Renal cortical epithelial cell (primary cell): ENCODE measurements around the gene TGFBRAP1. TPM values are rescaled to one million over a fixed set of nuclear protein-coding genes. Genes with fewer than 3 reads are reported as not detected.

ENCODE experiments used
- DNase-seq: peaks from one replicate; pipeline ENCODE4 v3.0.0-alpha.2; 2011; ENCODE audit warnings: low read depth
- total RNA-seq: library from RNA; depleted of rRNA; stranded (reverse); fragments of >200 nt; gene quantifications from 2 replicates; pipeline ENCODE4 v1.2.3, GENCODE V29; 2014

Gene TGFBRAP1, protein sequence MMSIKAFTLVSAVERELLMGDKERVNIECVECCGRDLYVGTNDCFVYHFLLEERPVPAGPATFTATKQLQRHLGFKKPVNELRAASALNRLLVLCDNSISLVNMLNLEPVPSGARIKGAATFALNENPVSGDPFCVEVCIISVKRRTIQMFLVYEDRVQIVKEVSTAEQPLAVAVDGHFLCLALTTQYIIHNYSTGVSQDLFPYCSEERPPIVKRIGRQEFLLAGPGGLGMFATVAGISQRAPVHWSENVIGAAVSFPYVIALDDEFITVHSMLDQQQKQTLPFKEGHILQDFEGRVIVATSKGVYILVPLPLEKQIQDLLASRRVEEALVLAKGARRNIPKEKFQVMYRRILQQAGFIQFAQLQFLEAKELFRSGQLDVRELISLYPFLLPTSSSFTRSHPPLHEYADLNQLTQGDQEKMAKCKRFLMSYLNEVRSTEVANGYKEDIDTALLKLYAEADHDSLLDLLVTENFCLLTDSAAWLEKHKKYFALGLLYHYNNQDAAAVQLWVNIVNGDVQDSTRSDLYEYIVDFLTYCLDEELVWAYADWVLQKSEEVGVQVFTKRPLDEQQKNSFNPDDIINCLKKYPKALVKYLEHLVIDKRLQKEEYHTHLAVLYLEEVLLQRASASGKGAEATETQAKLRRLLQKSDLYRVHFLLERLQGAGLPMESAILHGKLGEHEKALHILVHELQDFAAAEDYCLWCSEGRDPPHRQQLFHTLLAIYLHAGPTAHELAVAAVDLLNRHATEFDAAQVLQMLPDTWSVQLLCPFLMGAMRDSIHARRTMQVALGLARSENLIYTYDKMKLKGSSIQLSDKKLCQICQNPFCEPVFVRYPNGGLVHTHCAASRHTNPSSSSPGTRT
- total RNA-seq = 27.8 and 45.1 TPM in 2 replicates

DNA sequence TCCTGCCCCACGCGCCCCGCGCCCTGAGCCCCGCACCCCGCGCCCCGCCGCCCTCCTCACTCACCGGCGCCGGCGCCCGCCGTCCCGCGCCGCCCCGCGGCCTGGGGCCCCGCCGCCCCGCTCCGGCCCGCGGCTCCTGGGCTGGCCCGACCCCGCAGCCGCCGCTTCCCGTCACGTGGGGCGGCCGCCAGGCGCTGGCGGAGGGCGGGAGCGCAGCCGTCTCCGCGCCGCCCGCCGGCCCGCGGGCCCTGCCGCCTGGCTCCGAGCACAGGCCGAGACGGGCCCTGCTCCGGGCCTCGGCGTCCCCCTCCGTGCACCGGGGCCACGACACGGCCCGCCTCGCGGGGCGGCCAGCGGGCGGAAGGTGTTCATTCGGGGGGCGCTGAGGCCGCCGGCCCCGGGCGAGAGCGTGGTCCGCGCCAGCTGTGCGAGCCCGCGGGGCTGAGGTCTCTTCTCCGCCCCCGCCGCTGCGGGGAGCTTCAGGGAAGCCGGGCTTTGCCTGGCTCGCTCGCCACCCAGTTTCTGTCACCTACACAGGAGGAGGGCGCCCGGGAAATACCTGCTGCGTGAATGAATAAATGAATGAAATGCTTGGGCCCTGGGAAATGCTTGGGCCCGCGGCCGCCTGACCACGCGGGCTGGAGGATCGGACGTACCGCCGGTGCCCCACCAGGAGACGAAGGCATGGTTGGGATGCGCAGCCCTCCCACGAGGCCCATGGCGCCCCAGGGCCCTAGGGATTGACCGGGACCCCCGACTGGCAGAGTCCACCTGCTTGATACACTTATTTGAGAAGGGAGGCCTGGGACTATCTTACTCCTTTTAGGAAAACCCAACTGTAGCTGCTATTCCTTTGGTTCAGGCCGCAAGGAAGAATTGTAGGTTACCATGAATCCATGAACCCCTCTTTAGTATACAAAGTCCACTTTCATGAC is at the start of gene TGFBRAP1:
Gene TGFBRAP1, minus strand, starts transcription at position 175 of the 935 bp plus-strand sequence. CDS start 21,434 bp downstream, outside the sequence.
- no peak for DNase-seq

DNA sequence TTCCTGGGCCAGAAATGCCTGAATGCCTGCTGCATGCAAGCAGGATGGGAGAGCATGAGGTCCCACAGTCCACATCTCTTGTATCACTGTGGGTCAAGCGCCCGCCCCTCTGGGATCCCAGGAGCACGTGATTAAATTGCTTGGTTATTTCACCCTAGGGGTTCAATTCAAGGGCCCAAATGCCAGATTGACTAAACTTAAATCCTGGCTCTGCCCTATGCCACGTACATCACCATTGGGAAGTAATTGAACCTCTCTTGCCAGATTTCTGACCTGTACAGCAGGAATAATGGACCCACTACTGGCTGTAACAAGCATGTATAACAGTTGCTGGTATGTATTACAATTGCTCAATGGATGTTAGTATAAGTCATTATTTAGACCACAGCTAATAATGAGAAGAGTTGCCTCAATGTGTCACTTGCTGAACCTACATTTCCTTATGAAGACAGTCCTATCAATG is 49.4 kb upstream of the TGFBRAP1 start:
- DNase-seq = no peak

- DNase-seq = no peak
Observed at GRCh38 chr2:105378276-105378840, 48.8 kb upstream of the TGFBRAP1 start.

GRCh38 chr2:105377871-105378270 is 48.3 kb upstream of the TGFBRAP1 start:
- no peak for DNase-seq

GRCh38 chr2:105376789-105377240 is 47.3 kb upstream of the TGFBRAP1 start:
- DNase-seq = no peak

GRCh38 chr2:105376010-105376409 is 46.5 kb upstream of the TGFBRAP1 start:
- no peak for DNase-seq

DNA sequence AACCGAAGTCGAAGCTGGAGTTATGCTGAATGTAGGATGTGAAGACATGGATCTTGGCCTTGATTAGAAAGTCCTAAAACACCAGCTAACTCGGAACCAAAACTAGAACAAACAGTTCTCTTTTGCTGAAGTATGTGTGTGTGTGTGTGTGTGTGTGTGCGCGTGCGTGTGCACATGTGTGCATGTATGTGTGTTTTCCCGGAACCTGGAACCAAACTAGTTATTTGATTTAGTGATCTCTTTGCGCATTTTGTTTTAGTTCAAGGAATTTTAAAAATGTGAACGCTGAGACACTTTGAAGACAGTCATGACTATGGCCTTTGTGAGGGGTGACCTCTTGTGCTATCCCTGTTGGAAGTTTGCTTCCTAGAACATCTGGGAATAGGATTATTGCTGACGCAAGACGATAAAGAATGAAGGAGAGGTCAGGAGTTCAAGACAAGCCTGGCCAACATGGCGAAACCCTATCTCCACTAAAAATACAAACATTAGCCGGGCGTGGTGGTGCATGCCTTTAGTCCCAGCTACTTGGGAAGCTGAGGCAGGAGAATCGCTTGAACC is 45.5 kb upstream of the TGFBRAP1 start:
- DNase-seq = no peak

DNA sequence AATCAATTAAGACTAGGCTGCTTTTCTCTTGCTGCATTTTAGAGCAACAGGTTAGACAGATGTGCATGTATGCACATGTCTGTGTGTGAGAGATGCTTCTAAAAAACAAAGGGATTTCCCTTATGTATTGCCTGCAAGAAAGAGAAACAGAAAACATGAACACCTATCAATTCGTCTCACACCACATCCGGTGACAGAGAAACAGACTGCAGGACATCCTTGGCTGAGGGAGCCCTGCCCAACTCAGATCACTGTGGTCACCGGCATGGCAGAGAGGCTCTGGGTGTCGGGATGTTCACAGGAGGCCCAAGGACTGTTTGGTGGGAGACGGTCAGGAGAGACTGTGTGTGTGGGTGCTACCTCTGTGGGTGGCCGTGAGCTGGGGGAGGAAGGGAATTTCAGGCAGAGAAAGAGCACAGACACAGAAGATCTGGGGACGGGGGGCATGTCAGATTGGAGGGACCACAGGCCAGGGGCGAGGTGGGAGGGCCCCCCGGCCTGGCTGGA is 44.4 kb upstream of the TGFBRAP1 start:
- no peak for DNase-seq

GRCh38 chr2:105373344-105373781 is 43.8 kb upstream of the TGFBRAP1 start:
- DNase-seq = no peak

DNA sequence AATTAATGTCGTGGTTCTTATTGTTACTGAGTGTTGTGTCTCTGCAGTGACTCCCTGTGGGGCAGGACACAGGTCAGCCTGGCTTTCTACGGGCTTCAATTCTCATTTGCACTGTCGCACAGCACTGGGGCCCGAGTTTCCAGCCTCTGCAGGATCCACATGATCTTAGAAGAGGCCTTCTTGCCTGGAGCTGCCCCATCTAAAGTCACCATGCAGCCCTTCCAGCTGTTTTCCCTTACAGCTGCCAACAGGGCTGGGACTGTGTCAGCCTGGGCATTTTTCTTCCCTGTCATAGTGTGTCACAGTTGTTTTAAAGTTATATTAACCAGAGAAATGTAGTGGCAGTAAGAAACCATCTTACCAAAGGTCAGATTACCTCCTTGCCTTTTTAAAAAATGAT is 42.3 kb upstream of the TGFBRAP1 start:
- DNase-seq = no peak

DNA sequence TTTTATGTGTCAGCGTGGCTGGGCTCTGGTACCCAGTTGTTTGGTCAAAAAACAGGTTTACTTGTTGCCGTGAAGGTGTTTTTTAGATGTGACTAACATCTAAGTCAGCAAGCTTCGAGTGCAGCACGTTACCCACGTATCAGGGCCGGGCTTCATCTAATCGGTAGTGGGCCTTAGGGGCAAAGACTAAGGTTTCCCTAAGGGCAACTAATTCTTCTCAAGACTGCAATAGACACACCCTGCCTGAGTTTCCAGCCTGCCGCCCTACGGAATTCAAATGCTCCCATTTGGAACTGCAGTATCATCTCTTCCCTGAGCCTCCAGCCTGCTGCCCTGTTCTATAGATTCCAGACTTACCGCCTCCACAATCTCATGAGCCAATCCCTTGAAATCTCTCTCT is 41.6 kb upstream of the TGFBRAP1 start:
- DNase-seq = no peak

DNA sequence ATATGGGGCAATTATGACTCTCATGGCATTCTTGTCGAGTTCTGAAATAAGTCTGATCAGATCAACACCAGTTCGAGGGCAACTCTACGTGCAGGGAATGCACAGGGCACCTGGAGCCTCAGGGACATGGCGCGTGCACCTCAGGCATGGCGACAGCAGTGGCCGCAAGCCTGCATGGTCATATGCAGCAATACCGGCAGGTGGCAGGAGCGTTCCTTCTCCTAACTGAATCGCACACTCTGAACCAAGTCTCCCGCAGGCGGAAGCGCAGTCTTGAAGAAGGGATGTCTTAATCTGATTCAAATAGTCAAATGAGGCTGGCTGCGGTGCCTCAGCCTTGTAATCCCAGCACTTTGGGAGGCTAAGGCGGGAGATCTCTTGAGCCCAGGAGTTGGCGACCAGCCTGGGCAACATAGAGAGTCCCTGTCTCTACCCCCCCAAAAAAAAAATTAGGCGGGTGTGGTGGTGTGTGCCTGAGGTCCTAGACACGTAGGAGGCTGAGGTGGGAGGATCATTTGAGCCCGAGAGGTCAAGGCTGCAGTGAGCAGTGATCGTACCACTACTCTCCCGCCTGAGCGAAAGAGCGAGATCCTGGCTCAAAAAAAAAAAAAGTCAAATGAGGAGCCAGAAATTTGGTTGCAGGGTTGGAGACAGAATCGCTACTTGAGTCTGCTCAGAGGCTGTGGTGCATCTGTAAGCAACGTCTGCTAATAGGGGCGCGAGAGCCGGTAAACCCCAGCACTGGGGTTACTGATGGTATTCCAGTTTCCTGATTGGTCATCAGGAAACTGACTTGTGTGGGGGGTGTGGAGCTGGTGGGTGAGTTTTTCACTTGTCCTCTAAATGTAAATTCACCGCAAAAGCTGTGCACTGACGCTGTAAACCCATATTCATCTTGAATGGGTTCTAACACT is 40.5 kb upstream of the TGFBRAP1 start:
- peak; percentile 80 for DNase-seq

- DNase-seq = no peak
Observed at GRCh38 chr2:105368759-105369408, 39.3 kb upstream of the TGFBRAP1 start.

- no peak for DNase-seq
Observed at GRCh38 chr2:105365206-105365605, 35.7 kb upstream of the TGFBRAP1 start.

GRCh38 chr2:105364436-105365139 is 35.1 kb upstream of the TGFBRAP1 start:
- DNase-seq = no peak

- DNase-seq = no peak
Observed at GRCh38 chr2:105362862-105363591, 33.5 kb upstream of the TGFBRAP1 start.

DNA sequence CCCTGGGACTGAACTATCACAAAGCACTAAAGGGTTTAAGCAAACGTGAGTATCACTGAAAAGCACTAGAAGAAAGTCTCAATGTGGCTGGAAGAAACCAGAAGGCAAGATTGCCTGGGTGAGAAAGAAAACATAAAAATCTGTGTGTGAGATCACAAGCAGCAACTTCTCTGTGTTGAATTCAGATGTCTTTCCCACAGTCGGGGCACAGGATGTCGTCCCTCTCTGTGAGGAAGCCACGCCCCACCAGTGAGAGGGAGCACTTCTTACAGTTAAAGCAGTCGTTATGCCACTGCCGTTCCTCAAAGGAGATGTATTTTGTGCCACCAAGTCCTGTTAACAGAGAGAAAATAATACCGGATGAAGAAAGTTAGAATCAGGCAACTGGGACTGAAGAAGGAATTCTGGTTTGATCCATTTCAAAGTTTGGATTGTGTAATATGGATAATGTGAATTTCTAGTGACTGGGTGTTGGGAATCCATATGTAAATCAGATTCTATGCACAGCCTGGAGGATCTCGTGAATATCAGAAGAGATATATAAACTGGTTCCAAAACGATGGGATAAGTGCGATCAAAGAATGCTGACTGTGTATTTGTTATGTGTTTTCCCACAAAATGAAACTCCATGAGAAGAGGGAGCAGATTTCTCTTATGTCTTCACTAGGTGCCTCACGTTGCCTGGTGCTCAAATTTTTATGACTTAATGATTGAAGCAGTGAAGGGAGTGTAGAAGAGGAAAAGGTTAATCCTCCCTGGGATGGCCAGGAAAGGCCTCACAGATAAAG is 31.8 kb upstream of the TGFBRAP1 start:
- no peak for DNase-seq
